ENCODE results near the gene MVK.

Gene MVK

GRCh38 chr12:109615556-109616229 is 42.1 kb downstream of the MVK start:
- no peaks in the 10 kb centered on the region for H3K36me3 ChIP-seq (ENCODE audit: control insufficient read depth, insufficient read depth, low read length)
- no peak overlapping the region for H3K4me2 ChIP-seq (ENCODE audit: low read length)
- no peak overlapping the region for H3K27ac ChIP-seq
- no peak overlapping the region for H3K4me3 ChIP-seq (ENCODE audit: low read depth, low read length)
- no peaks in the 10 kb centered on the region for H3K27me3 ChIP-seq (ENCODE audit: control insufficient read depth, insufficient read depth, low read length)
- no peaks in the 10 kb centered on the region for H3K9me3 ChIP-seq (ENCODE audit: control insufficient read depth, low read length)
- TF ChIP-seq CTCF (IDR thresholded peaks at IDR 0.05), result no peak
- no peaks in the 10 kb centered on the region for H3K4me1 ChIP-seq
- H3K9ac ChIP-seq, result no peak overlapping the region
- no peaks in the 10 kb centered on the region for H3K79me2 ChIP-seq
- no peak overlapping the region for H2AFZ ChIP-seq

GRCh38 chr12:109617491-109617890 is 43.9 kb downstream of the MVK start:
- no peaks in the 10 kb centered on the region for H3K36me3 ChIP-seq (ENCODE audit: control insufficient read depth, insufficient read depth, low read length)
- H3K4me1 ChIP-seq, result no peaks in the 10 kb centered on the region
- no peak overlapping the region for H3K27ac ChIP-seq
- TF ChIP-seq CTCF (IDR thresholded peaks at IDR 0.05), result no peak
- H2AFZ ChIP-seq, result no peak overlapping the region
- no peak overlapping the region for H3K9ac ChIP-seq
- H3K4me3 ChIP-seq (ENCODE audit: low read depth, low read length), result no peak overlapping the region
- no peaks in the 10 kb centered on the region for H3K27me3 ChIP-seq (ENCODE audit: control insufficient read depth, insufficient read depth, low read length)
- no peak overlapping the region for H3K4me2 ChIP-seq (ENCODE audit: low read length)
- H3K79me2 ChIP-seq, result no peaks in the 10 kb centered on the region
- H3K9me3 ChIP-seq (ENCODE audit: control insufficient read depth, low read length), result no peaks in the 10 kb centered on the region

GRCh38 chr12:109618082-109618481 is 44.5 kb downstream of the MVK start:
- Histone ChIP-seq H3K27ac (no peak overlapping the region), H3K4me2 (ENCODE audit: low read length) (no peak overlapping the region), H3K9me3 (ENCODE audit: control insufficient read depth, low read length) (no peaks in the 10 kb centered on the region), H3K4me3 (ENCODE audit: low read depth, low read length) (no peak overlapping the region), H2AFZ (no peak overlapping the region), H3K36me3 (ENCODE audit: control insufficient read depth, insufficient read depth, low read length) (no peaks in the 10 kb centered on the region), H3K9ac (no peak overlapping the region), H3K4me1 (no peaks in the 10 kb centered on the region), H3K27me3 (ENCODE audit: control insufficient read depth, insufficient read depth, low read length) (no peaks in the 10 kb centered on the region), H3K79me2 (no peaks in the 10 kb centered on the region)
- no peak for TF ChIP-seq CTCF (IDR thresholded peaks at IDR 0.05)

GRCh38 chr12:109619002-109619604 is 45.5 kb downstream of the MVK start:
- Histone ChIP-seq H3K4me2 (ENCODE audit: low read length) (no peak overlapping the region), H3K9ac (no peak overlapping the region), H3K27ac (no peak overlapping the region), H3K4me1 (no peaks in the 10 kb centered on the region), H3K27me3 (ENCODE audit: control insufficient read depth, insufficient read depth, low read length) (no peaks in the 10 kb centered on the region), H3K4me3 (ENCODE audit: low read depth, low read length) (no peak overlapping the region), H2AFZ (no peak overlapping the region), H3K36me3 (ENCODE audit: control insufficient read depth, insufficient read depth, low read length) (no peaks in the 10 kb centered on the region), H3K79me2 (no peaks in the 10 kb centered on the region), H3K9me3 (ENCODE audit: control insufficient read depth, low read length) (no peaks in the 10 kb centered on the region)
- TF ChIP-seq CTCF (IDR thresholded peaks at IDR 0.05), result no peak

GRCh38 chr12:109621211-109621694 is 47.7 kb downstream of the MVK start:
- Histone ChIP-seq H2AFZ (no peak overlapping the region), H3K9me3 (ENCODE audit: control insufficient read depth, low read length) (no peaks in the 10 kb centered on the region), H3K4me2 (ENCODE audit: low read length) (no peak overlapping the region), H3K79me2 (no peaks in the 10 kb centered on the region), H3K4me1 (no peaks in the 10 kb centered on the region), H3K4me3 (ENCODE audit: low read depth, low read length) (no peak overlapping the region), H3K27ac (no peak overlapping the region), H3K27me3 (ENCODE audit: control insufficient read depth, insufficient read depth, low read length) (no peaks in the 10 kb centered on the region), H3K9ac (no peak overlapping the region), H3K36me3 (ENCODE audit: control insufficient read depth, insufficient read depth, low read length) (no peaks in the 10 kb centered on the region)
- TF ChIP-seq CTCF (IDR thresholded peaks at IDR 0.05), result no peak

Measured in parathyroid adenoma (tissue), 2 donors.